ENCODE results near the gene GABRR1. TPM values are rescaled to one million over a fixed set of nuclear protein-coding genes. Genes with fewer than 3 reads are reported as not detected.

Gene GABRR1
- total RNA-seq, 1 experiment from 2014 or later, result not detected

DNA sequence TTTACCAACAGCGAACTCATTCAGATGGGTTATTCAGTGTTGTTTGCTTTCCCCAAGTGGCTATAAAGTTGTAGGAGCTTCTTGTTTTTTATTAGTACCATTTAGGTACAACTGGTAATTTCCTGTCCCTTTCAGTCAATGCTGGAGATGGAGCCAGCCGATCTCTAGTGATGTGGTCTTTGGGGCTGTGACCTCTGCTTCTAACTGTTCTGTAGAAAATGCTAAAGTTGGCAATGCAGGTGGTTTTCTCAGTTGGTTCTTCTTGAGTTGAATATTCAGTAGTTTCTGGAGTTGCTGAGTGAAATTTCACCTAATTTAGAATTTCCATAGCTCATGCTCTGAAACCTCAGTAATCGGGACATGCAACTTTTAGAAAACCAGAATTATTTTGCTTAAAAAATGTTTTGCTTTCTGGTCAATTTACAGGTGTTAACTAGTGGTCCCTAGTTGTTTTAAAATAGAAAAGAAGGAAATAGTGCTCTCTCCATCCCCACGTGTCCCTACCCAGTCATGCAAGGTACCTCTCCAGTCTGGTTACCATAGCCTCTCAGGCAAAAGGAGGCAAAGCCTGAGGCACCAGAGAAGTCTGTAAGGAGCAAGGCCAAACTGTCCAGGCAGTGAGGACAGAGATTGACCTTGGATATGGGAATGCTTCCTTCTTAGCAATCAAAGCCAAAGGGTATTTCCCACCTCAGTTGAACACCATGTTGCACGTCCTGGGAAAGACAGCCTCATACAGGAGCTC, 27.3 kb upstream of the GABRR1 start (continued):
- TF ChIP-seq, protein P1, sequence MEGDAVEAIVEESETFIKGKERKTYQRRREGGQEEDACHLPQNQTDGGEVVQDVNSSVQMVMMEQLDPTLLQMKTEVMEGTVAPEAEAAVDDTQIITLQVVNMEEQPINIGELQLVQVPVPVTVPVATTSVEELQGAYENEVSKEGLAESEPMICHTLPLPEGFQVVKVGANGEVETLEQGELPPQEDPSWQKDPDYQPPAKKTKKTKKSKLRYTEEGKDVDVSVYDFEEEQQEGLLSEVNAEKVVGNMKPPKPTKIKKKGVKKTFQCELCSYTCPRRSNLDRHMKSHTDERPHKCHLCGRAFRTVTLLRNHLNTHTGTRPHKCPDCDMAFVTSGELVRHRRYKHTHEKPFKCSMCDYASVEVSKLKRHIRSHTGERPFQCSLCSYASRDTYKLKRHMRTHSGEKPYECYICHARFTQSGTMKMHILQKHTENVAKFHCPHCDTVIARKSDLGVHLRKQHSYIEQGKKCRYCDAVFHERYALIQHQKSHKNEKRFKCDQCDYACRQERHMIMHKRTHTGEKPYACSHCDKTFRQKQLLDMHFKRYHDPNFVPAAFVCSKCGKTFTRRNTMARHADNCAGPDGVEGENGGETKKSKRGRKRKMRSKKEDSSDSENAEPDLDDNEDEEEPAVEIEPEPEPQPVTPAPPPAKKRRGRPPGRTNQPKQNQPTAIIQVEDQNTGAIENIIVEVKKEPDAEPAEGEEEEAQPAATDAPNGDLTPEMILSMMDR (IDR thresholded peaks at IDR 0.05 in 2 of 3, conservative IDR thresholded peaks at IDR 0.05 in 1 of 3; ENCODE audit: borderline replicate concordance in 1 of 3, insufficient read depth in 1 of 3, low read depth in 2 of 3, low read length in 2 of 3), result no peak
- TF ChIP-seq ZFX (IDR thresholded peaks at IDR 0.05), result no peak

DNA sequence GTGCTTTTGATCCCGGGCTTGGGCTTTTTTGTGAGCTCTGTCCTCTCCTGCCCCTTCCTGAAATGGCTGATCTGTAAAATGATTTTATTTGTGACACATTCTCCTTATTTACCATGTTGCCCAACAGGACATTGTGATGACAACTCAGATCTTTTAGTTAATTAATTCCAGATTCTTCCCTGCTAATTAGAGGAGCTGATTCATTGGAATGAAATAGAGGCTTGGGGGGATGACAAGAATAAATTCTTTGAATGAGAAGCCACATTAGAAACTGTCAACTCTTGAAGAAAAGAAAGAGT, 26.1 kb upstream of the GABRR1 start:
- H2AFZ ChIP-seq (ENCODE audit: low read depth, low read length, poor library complexity, severe bottlenecking), result no peak overlapping the region
- ChIA-PET RAD21 (ENCODE audit: low non-redundant PET in 1 of 2, low total read pairs in 2 of 2, uncharacterized antibody in 2 of 2, unreplicated experiment in 2 of 2) (no interaction called here), CTCF (interaction anchor here (0.9 to 3.3 kb wide), 3 partner anchors 120 to 260 kb away, joined by 3 to 20 read pairs (median 19); no protein-coding TSS in a partner anchor), POLR2A (no interaction called here)
- BruUV-seq (replicated peaks), result no TSS peak
- H3K27me3 ChIP-seq (ENCODE audit: insufficient read depth, low read length), result no peaks in the 10 kb centered on the region
- H3K27ac ChIP-seq (ENCODE audit: low read depth, low read length), result no peak overlapping the region
- intact Hi-C loops (cut with micrococcal nuclease), result no loop called here
- H3K79me2 ChIP-seq (ENCODE audit: insufficient read depth, low read length), result no peaks in the 10 kb centered on the region
- no peaks in the 10 kb centered on the region for H3K9me3 ChIP-seq (ENCODE audit: control insufficient read depth in 1 of 2, insufficient read depth in 1 of 2, low read depth in 1 of 2, low read length in 2 of 2)
- H3K4me3 ChIP-seq (replicated peaks in 1 of 2; ENCODE audit: low read depth in 1 of 2, low read length in 2 of 2), result no peak overlapping the region
- H3K9ac ChIP-seq (ENCODE audit: low read length), result no peak overlapping the region
- no peaks in the 10 kb centered on the region for H3K4me1 ChIP-seq (ENCODE audit: control insufficient read depth in 1 of 2, insufficient read depth in 2 of 2, low read length in 2 of 2)
- DNase-seq (ENCODE audit: low read depth, low spot score) (no peak), ATAC-seq (no peak)
- H4K20me1 ChIP-seq (ENCODE audit: insufficient read depth), result no peaks in the 10 kb centered on the region
- H3K4me2 ChIP-seq (ENCODE audit: low read length), result no peak overlapping the region
- TF ChIP-seq POLR2A (IDR thresholded peaks at IDR 0.05; ENCODE audit: borderline replicate concordance, extremely low read depth, insufficient read depth, insufficient read length) (no peak), CEBPB (IDR thresholded peaks at IDR 0.05; ENCODE audit: low read depth) (no peak), EZH2phosphoT487 (IDR thresholded peaks at IDR 0.05; ENCODE audit: borderline replicate concordance) (no peak)
- H3K9me2 ChIP-seq (ENCODE audit: insufficient read depth), result no peaks in the 10 kb centered on the region; the same call in 1 of the 2 replicates
- no peaks in the 10 kb centered on the region for H3K36me3 ChIP-seq (ENCODE audit: control insufficient read depth in 1 of 2, insufficient read depth in 2 of 2, low read length in 2 of 2)

All from HCT116 (cell line).